SU-DHL-6 (cell line): ENCODE measurements around the gene C17orf107.

ENCODE experiments used
- CTCF ChIP-seq: fragments of 200-600 bp; sonication (generic); IDR thresholded peaks from one replicate; pipeline ENCODE4 v1.5.1; 2017; ENCODE audit warnings: antibody characterized with exemption, mild to moderate bottlenecking, low read length, moderate library complexity; ENCODE audit not compliant: insufficient read depth, poor library complexity, severe bottlenecking
- EZH2phosphoT487 ChIP-seq: fragments of 200-600 bp; sonication (generic), shearing (Covaris generic); conservative IDR thresholded peaks from 2 replicates; pipeline ENCODE4 v1.6.1; 2018; ENCODE audit warnings: mild to moderate bottlenecking, antibody characterized with exemption, low read length, moderate library complexity, mixed read lengths

- TF ChIP-seq EZH2phosphoT487 (no peak), CTCF (no peak)
Measured at GRCh38 chr17:4935650-4936049, 36.3 kb downstream of the C17orf107 start.
